Mammary epithelial cell (primary cell): Measurements from ENCODE around the gene GNL3.

Experiments
- EZH2 ChIP-seq: IDR thresholded peaks from 2 replicates; pipeline ENCODE4 v1.6.1; 2012; ENCODE audit warnings: low read length, inconsistent platforms, borderline replicate concordance
- TF ChIP-seq, protein P1 (sequence below), 2 donors: IDR thresholded peaks in 1 of 2; conservative IDR thresholded peaks in 1 of 2; 2 replicates each; pipeline ENCODE4 v1.5.1; 2011 to 2012; ENCODE audit warnings: inconsistent platforms in 2 of 2, low read length in 2 of 2, mild to moderate bottlenecking in 2 of 2, control low read depth in 1 of 2, low read depth in 1 of 2; ENCODE audit not compliant: insufficient read depth in 1 of 2; ENCODE audit errors: extremely low read depth in 1 of 2

DNA sequence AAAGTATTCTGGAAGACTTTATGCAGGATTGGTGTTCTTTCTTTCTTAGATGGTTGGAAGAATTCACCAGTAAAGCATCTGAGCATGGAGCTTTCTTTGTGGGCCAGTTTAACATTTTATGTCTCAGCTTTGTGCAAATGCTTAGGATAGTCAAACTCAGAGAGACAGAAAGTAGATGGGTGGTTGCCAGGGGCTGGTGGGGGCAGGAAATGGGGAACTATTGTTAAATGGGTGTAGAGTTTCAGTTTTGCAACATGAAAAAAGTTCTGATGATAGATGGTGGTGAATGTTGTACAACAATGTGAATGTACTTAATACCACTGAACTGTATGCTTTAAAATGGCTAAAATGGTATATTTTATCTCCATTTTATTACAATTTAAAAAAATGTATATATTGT, 44.8 kb downstream of the GNL3 start:
- TF ChIP-seq, protein P1, sequence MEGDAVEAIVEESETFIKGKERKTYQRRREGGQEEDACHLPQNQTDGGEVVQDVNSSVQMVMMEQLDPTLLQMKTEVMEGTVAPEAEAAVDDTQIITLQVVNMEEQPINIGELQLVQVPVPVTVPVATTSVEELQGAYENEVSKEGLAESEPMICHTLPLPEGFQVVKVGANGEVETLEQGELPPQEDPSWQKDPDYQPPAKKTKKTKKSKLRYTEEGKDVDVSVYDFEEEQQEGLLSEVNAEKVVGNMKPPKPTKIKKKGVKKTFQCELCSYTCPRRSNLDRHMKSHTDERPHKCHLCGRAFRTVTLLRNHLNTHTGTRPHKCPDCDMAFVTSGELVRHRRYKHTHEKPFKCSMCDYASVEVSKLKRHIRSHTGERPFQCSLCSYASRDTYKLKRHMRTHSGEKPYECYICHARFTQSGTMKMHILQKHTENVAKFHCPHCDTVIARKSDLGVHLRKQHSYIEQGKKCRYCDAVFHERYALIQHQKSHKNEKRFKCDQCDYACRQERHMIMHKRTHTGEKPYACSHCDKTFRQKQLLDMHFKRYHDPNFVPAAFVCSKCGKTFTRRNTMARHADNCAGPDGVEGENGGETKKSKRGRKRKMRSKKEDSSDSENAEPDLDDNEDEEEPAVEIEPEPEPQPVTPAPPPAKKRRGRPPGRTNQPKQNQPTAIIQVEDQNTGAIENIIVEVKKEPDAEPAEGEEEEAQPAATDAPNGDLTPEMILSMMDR (conservative IDR thresholded peaks at IDR 0.05 in 1 of 2, IDR thresholded peaks at IDR 0.05 in 1 of 2; ENCODE audit: extremely low read depth in 1 of 2, insufficient read depth in 1 of 2, low read depth in 1 of 2, low read length in 2 of 2): no peak
- TF ChIP-seq EZH2: no peak
